GM12892 (cell line): ENCODE results near the gene COLGALT1.

Experiments
- POLR2A ChIP-seq: IDR thresholded peaks from 2 replicates; pipeline ENCODE4 v1.6.1; 2011; ENCODE audit warnings: low read depth, low read length, control low read depth
- POLR2AphosphoS5 ChIP-seq: IDR thresholded peaks from 2 replicates; pipeline ENCODE4 v1.6.1; 2011; ENCODE audit warnings: low read depth, low read length, control low read depth
- TAF1 ChIP-seq: IDR thresholded peaks from 2 replicates; pipeline ENCODE4 v1.6.1; 2011; ENCODE audit warnings: low read depth, mild to moderate bottlenecking, control low read depth, low read length, borderline replicate concordance

- TF ChIP-seq POLR2AphosphoS5 (no peak), POLR2A (no peak), TAF1 (no peak)
Observed at GRCh38 chr19:17540174-17540573, 15.3 kb upstream of the COLGALT1 start.
